H9 (cell line): ENCODE results near the gene ATF1. TPM values are rescaled to one million over a fixed set of nuclear protein-coding genes. Genes with fewer than 3 reads are reported as not detected.

ENCODE experiments used
- DNase-seq: peaks from one replicate; pipeline ENCODE4 v3.0.0-alpha.2; 2017
- H2AFZ ChIP-seq: one replicate; pipeline ENCODE4 v1.6.1; 2013; ENCODE audit warnings: mild to moderate bottlenecking, low read length, control low read depth, moderate library complexity
- H2AK5ac ChIP-seq: 2 replicates; pipeline ENCODE4 v1.6.1; 2013; ENCODE audit warnings: low read length, control low read depth, mixed read lengths; ENCODE audit not compliant: insufficient read length
- H2BK120ac ChIP-seq: one replicate; pipeline ENCODE4 v1.6.1; 2013; ENCODE audit warnings: low read depth, mild to moderate bottlenecking, low read length, control low read depth, inconsistent platforms; ENCODE audit not compliant: poor library complexity, severe bottlenecking
- H2BK12ac ChIP-seq: 2 replicates; pipeline ENCODE4 v1.6.1; 2013; ENCODE audit warnings: low read length, control low read depth, mixed read lengths, low read depth; ENCODE audit not compliant: insufficient read length
- H2BK15ac ChIP-seq: 2 replicates; pipeline ENCODE4 v1.6.1; 2013; ENCODE audit warnings: low read depth, low read length, control low read depth
- H2BK20ac ChIP-seq: one replicate; pipeline ENCODE4 v1.6.1; 2013; ENCODE audit warnings: low read depth, mild to moderate bottlenecking, low read length, control low read depth, inconsistent platforms; ENCODE audit not compliant: poor library complexity, severe bottlenecking
- H2BK5ac ChIP-seq: 2 replicates; pipeline ENCODE4 v1.6.1; 2013; ENCODE audit warnings: low read length, control low read depth, mixed read lengths; ENCODE audit not compliant: insufficient read length
- H3K14ac ChIP-seq: 2 replicates; pipeline ENCODE4 v1.6.1; 2013; ENCODE audit warnings: low read length, control low read depth; ENCODE audit not compliant: insufficient read depth
- H3K18ac ChIP-seq: 2 replicates; pipeline ENCODE4 v1.6.1; 2013; ENCODE audit warnings: low read depth, mild to moderate bottlenecking, mixed read lengths, low read length, control low read depth; ENCODE audit not compliant: insufficient read length
- H3K23ac ChIP-seq: 2 replicates; pipeline ENCODE4 v1.6.1; 2013; ENCODE audit warnings: low read length, control low read depth, mixed read lengths, low read depth; ENCODE audit not compliant: insufficient read length
- H3K23me2 ChIP-seq: 2 replicates; pipeline ENCODE4 v1.6.1; 2013; ENCODE audit warnings: low read depth, mild to moderate bottlenecking, mixed read lengths, low read length, control low read depth; ENCODE audit not compliant: insufficient read length, poor library complexity, severe bottlenecking
- H3K27ac ChIP-seq: 2 replicates; pipeline ENCODE4 v1.5.1; 2013; ENCODE audit warnings: low read length, control low read depth, mixed read lengths, low read depth; ENCODE audit not compliant: insufficient read length
- H3K27me3 ChIP-seq: 2 replicates; pipeline ENCODE4 v1.6.1; 2013; ENCODE audit warnings: low read length, control low read depth, inconsistent platforms; ENCODE audit not compliant: insufficient read depth
- H3K4ac ChIP-seq: 2 replicates; pipeline ENCODE4 v1.6.1; 2013; ENCODE audit warnings: low read depth, mild to moderate bottlenecking, control low read depth, inconsistent platforms, low read length, moderate library complexity
- H3K4me1 ChIP-seq: 2 replicates; pipeline ENCODE4 v1.6.1; 2013; ENCODE audit warnings: low read length, control low read depth, inconsistent platforms; ENCODE audit not compliant: insufficient read depth
- H3K4me2 ChIP-seq: 2 replicates; pipeline ENCODE4 v1.6.1; 2013; ENCODE audit warnings: low read length, control low read depth, mixed read lengths; ENCODE audit not compliant: insufficient read length, insufficient read depth
- H3K56ac ChIP-seq: 2 replicates; pipeline ENCODE4 v1.6.1; 2013; ENCODE audit warnings: low read depth, mild to moderate bottlenecking, mixed read lengths, low read length, control low read depth; ENCODE audit not compliant: insufficient read length
- H3K79me1 ChIP-seq: 2 replicates; pipeline ENCODE4 v1.6.1; 2013; ENCODE audit warnings: low read depth, mild to moderate bottlenecking, moderate library complexity, low read length, control low read depth, inconsistent platforms; ENCODE audit not compliant: insufficient read depth, poor library complexity, severe bottlenecking
- H3K79me2 ChIP-seq: 2 replicates; pipeline ENCODE4 v1.6.1; 2013; ENCODE audit warnings: low read length, control low read depth, inconsistent platforms; ENCODE audit not compliant: insufficient read depth
- H3K9ac ChIP-seq: 2 replicates; pipeline ENCODE4 v1.6.1; 2013; ENCODE audit warnings: low read length, control low read depth, mixed read lengths; ENCODE audit not compliant: insufficient read length; ENCODE audit errors: extremely low read depth
- H3K9me3 ChIP-seq: one replicate; pipeline ENCODE4 v1.6.1; 2013; ENCODE audit warnings: low read depth, low read length, inconsistent platforms; ENCODE audit not compliant: control insufficient read depth
- H3T11ph ChIP-seq: one replicate; pipeline ENCODE4 v1.6.1; 2013; ENCODE audit warnings: mild to moderate bottlenecking, low read length, control low read depth, inconsistent platforms
- H4K20me1 ChIP-seq: one replicate; pipeline ENCODE4 v1.6.1; 2013; ENCODE audit not compliant: control insufficient read depth, insufficient read length, insufficient read depth
- H4K5ac ChIP-seq: 2 replicates; pipeline ENCODE4 v1.6.1; 2013; ENCODE audit warnings: low read depth, mild to moderate bottlenecking, mixed read lengths, low read length, control low read depth; ENCODE audit not compliant: insufficient read length
- H4K8ac ChIP-seq: replicated peaks from 2 replicates; pipeline ENCODE4 v1.6.1; 2013; ENCODE audit warnings: low read length, control low read depth, mixed read lengths, low read depth; ENCODE audit not compliant: insufficient read length
- H4K91ac ChIP-seq: 2 replicates; pipeline ENCODE4 v1.6.1; 2013; ENCODE audit warnings: low read depth, mild to moderate bottlenecking, moderate library complexity, mixed read lengths, low read length, control low read depth; ENCODE audit not compliant: insufficient read length
- H3K27ac Mint-ChIP-seq, 3 experiments: 2 replicates in 2 of 3; 3 replicates in 1 of 3; pipeline ENCODE4 v1.8.0; 2020 to 2021; ENCODE audit warnings: mixed read lengths in 3 of 3, mild to moderate bottlenecking in 1 of 3, moderate library complexity in 1 of 3
- H3K27me3 Mint-ChIP-seq: 2 replicates; pipeline ENCODE4 v1.8.0; 2021; ENCODE audit warnings: low read depth, mild to moderate bottlenecking, moderate library complexity, mixed read lengths
- H3K36me3 Mint-ChIP-seq, 3 experiments: 2 replicates in 2 of 3; 3 replicates in 1 of 3; pipeline ENCODE4 v1.8.0; 2020 to 2021; ENCODE audit warnings: low read depth in 3 of 3, mixed read lengths in 3 of 3; ENCODE audit not compliant: insufficient read depth in 1 of 3
- H3K4me1 Mint-ChIP-seq, 2 experiments: 2 replicates each; pipeline ENCODE4 v1.8.0; 2020; ENCODE audit warnings: mixed read lengths in 2 of 2
- H3K4me3 Mint-ChIP-seq, 2 experiments: 2 replicates in 1 of 2; 3 replicates in 1 of 2; pipeline ENCODE4 v1.8.0; 2020 to 2021; ENCODE audit warnings: mild to moderate bottlenecking in 2 of 2, mixed read lengths in 2 of 2, moderate library complexity in 1 of 2
- H3K9me3 Mint-ChIP-seq, 2 experiments: 2 replicates in 1 of 2; 3 replicates in 1 of 2; pipeline ENCODE4 v1.8.0; 2020; ENCODE audit warnings: mild to moderate bottlenecking in 2 of 2, mixed read lengths in 2 of 2, moderate library complexity in 1 of 2
- CTCF ChIP-seq: fragments of 200-600 bp; sonication (generic); conservative IDR thresholded peaks from 3 replicates; pipeline ENCODE4 v1.8.0; 2021; ENCODE audit warnings: antibody characterized with exemption, mild to moderate bottlenecking
- WGBS: extraction: QIAGEN DNeasy Blood & Tissue Kit; methylation state at CpG from one replicate; pipeline ENCODE4 v1.1.7; 2013; ENCODE audit warnings: missing lambda C conversion rate, low lambda C conversion rate, mixed read lengths; ENCODE audit not compliant: insufficient read length; ENCODE audit errors: extremely low coverage; 5-methylcytosine and 5-hydroxymethylcytosine counted together
- total RNA-seq: library from RNA; stranded (reverse); gene quantifications from 2 replicates; pipeline ENCODE4 v1.2.1, GENCODE V29; 2021

Gene ATF1
- total RNA-seq, 1 experiment from 2014 or later: 47.8 TPM

- TF ChIP-seq CTCF: no peak
- H3K56ac ChIP-seq: no peak overlapping the region
These were observed 13.5 kb upstream of the ATF1 start for GRCh38 chr12:50750366-50750765.

More at GRCh38 chr12:50750366-50750765, 13.5 kb upstream of the ATF1 start:
- Histone ChIP-seq H4K8ac (no peak overlapping the region), H4K91ac (no peak overlapping the region), H3K9me3 (no peaks in the 10 kb centered on the region), H3K9ac (no peak overlapping the region), H2BK5ac (no peak overlapping the region), H3K18ac (no peak overlapping the region), H3T11ph (no peak overlapping the region), H2BK20ac (no peak overlapping the region), H3K27me3 (no peaks in the 10 kb centered on the region), H3K4me2 (no peak overlapping the region), H4K5ac (no peak overlapping the region), H2BK15ac (no peak overlapping the region), H3K4me1 (0 out of 2 replicates have a peak, but pooled peaks cover 3% of the 10 kb centered on the region), H3K4ac (no peak overlapping the region), H3K27ac (no peak overlapping the region), H4K20me1 (no peaks in the 10 kb centered on the region), H3K14ac (no peak overlapping the region), H2AFZ (no peak overlapping the region), H2BK12ac (no peak overlapping the region), H2BK120ac (no peak overlapping the region), H3K79me2 (no peaks in the 10 kb centered on the region), H3K23ac (no peak overlapping the region), H3K79me1 (no peaks in the 10 kb centered on the region), H3K23me2 (no peaks in the 10 kb centered on the region), H2AK5ac (no peak overlapping the region)
- WGBS: no CpG with 5 or more reads among the region's 4 CpGs
- peaks cover 2 to 15% (median 9%) of the 10 kb centered on the region in 3 experiments; a peak in 5 of 7 replicates for H3K36me3 Mint-ChIP-seq
- peaks cover 5 to 11% of the 10 kb centered on the region in 2 experiments; a peak in 3 of 4 replicates for H3K4me1 Mint-ChIP-seq
- H3K27ac Mint-ChIP-seq: peak overlapping the region in 1 of 3 experiments; percentile 69; a peak in 3 of 7 replicates
- no peak overlapping the region for H3K4me3 Mint-ChIP-seq
- H3K27me3 Mint-ChIP-seq: no peaks in the 10 kb centered on the region
- peak; percentile 18 for DNase-seq
- no peaks in the 10 kb centered on the region for H3K9me3 Mint-ChIP-seq
